Type B pancreatic cell (in vitro differentiated cells): ENCODE measurements around the gene CCND1. TPM values are rescaled to one million over a fixed set of nuclear protein-coding genes. Genes with fewer than 3 reads are reported as not detected.

Experiments used
- DNase-seq: peaks from one replicate; pipeline ENCODE4 v3.0.0; 2021; ENCODE audit warnings: mixed read lengths; ENCODE audit not compliant: unreplicated experiment; ENCODE audit errors: extremely low spot score
- H3K27ac Mint-ChIP-seq: 2 replicates; pipeline ENCODE4 v1.8.0; 2021; ENCODE audit warnings: mild to moderate bottlenecking, mixed read lengths
- H3K27me3 Mint-ChIP-seq: 2 replicates; pipeline ENCODE4 v1.8.0; 2021; ENCODE audit warnings: mixed read lengths
- H3K36me3 Mint-ChIP-seq: 2 replicates; pipeline ENCODE4 v1.8.0; 2021; ENCODE audit warnings: mixed read lengths
- H3K4me1 Mint-ChIP-seq: one replicate; pipeline ENCODE4 v1.8.0; 2021; ENCODE audit warnings: mixed read lengths; ENCODE audit not compliant: unreplicated experiment
- H3K4me3 Mint-ChIP-seq: 2 replicates; pipeline ENCODE4 v1.8.0; 2021; ENCODE audit warnings: mild to moderate bottlenecking, mixed read lengths
- H3K9me3 Mint-ChIP-seq: 2 replicates; pipeline ENCODE4 v1.8.0; 2021; ENCODE audit warnings: mixed read lengths
- CTCF ChIP-seq: fragments of 200-600 bp; sonication (generic); conservative IDR thresholded peaks from 2 replicates; pipeline ENCODE4 v1.5.0; 2021; ENCODE audit warnings: antibody characterized with exemption, mild to moderate bottlenecking
- total RNA-seq: library from RNA; stranded (reverse); gene quantifications from 2 replicates; pipeline ENCODE4 v1.2.1, GENCODE V29; 2021; ENCODE audit warnings: low replicate concordance

The CCND1 gene
- total RNA-seq, 1 donor from 2014 or later, result 299 TPM

DNA sequence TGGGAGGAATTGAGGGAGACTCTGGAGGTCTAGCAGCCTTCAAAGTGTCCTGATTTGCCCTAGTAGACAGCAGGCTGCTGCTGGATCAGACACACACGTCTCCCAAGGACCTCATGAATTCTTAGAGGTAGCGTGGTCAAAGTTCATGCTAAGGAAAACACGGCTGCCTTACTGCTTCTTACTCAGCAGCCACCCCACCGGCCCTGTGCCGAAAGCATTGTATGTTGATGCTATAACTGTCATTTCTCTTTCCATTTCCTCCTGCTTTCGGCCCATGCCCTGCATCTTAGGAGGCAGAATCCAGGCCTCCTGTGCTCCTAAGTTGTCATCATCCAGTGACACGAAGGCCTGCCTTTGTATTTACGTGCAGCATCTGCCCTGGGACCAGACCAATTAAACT is 10.5 kb upstream of the CCND1 start:
- no peaks in the 10 kb centered on the region for H3K9me3 Mint-ChIP-seq
- H3K4me3 Mint-ChIP-seq, result no peak overlapping the region
- no peak for TF ChIP-seq CTCF
- H3K4me1 Mint-ChIP-seq, result peaks cover 3% of the 10 kb centered on the region
- no peak overlapping the region for H3K27ac Mint-ChIP-seq
- no peak for DNase-seq
- no peaks in the 10 kb centered on the region for H3K36me3 Mint-ChIP-seq
- no peaks in the 10 kb centered on the region for H3K27me3 Mint-ChIP-seq

DNA sequence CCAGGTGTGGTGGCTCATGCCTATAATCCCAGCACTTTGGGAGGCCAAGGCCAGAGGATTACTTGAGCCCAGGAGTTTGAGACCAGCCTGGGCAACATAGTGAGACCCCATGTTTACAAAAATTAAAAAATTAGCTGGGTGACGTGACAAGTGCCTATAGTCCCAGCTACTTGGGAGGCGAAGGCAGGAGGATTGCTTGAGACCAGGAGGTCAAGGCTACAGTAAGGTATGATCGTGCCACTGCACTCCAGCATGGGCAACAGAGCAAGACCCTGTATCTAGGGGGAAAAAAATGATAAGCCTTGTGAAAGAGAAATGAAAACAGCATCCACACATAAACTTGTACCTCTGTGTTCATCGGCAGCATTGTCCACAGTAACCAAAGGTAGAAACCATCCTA is 8.1 kb upstream of the CCND1 start:
- Mint-ChIP-seq H3K9me3 (no peaks in the 10 kb centered on the region), H3K36me3 (no peaks in the 10 kb centered on the region), H3K4me1 (peaks cover 13% of the 10 kb centered on the region), H3K27me3 (peaks cover 3% of the 10 kb centered on the region), H3K27ac (no peak overlapping the region), H3K4me3 (no peak overlapping the region)
- no peak for TF ChIP-seq CTCF
- DNase-seq, result no peak

DNA sequence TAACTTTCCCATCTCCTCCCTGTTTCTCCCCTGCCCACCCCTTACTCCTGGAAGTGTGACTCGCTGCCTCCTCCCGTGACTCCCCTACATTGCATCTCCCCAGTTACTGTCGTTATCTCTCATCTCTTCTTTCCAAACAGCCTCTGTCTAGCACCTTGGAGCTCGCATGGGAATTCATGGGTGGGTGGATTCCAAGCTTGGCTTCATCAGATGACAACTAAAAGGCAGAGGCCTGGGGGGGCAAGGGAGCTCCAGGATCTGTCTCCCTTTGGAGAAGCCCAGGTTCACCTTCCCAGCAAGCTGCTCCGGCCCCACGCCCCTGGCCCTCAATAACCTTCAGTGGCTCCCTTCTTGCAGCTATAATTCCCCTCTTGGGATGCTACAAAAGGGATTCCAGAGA is 6.9 kb upstream of the CCND1 start:
- no peaks in the 10 kb centered on the region for H3K9me3 Mint-ChIP-seq
- peaks cover 3% of the 10 kb centered on the region for H3K27me3 Mint-ChIP-seq
- TF ChIP-seq CTCF, result no peak
- H3K4me3 Mint-ChIP-seq, result no peak overlapping the region
- DNase-seq, result no peak
- no peaks in the 10 kb centered on the region for H3K36me3 Mint-ChIP-seq
- H3K4me1 Mint-ChIP-seq, result peaks cover 13% of the 10 kb centered on the region
- no peak overlapping the region for H3K27ac Mint-ChIP-seq

- peaks cover 13% of the 10 kb centered on the region for H3K4me1 Mint-ChIP-seq
Observed at GRCh38 chr11:69634590-69634989, 6.4 kb upstream of the CCND1 start.

GRCh38 chr11:69635195-69635594 is 5.8 kb upstream of the CCND1 start:
- Mint-ChIP-seq H3K9me3 (no peaks in the 10 kb centered on the region), H3K4me1 (peaks cover 13% of the 10 kb centered on the region), H3K4me3 (no peak overlapping the region), H3K27ac (no peak overlapping the region), H3K27me3 (peaks cover 4% of the 10 kb centered on the region), H3K36me3 (no peaks in the 10 kb centered on the region)
- no peak for DNase-seq
- no peak for TF ChIP-seq CTCF

More at GRCh38 chr11:69634590-69634989, 6.4 kb upstream of the CCND1 start:
- H3K36me3 Mint-ChIP-seq, result no peaks in the 10 kb centered on the region
- no peaks in the 10 kb centered on the region for H3K9me3 Mint-ChIP-seq
- peaks cover 3% of the 10 kb centered on the region for H3K27me3 Mint-ChIP-seq
- TF ChIP-seq CTCF, result no peak
- no peak overlapping the region for H3K27ac Mint-ChIP-seq
- DNase-seq, result no peak
- H3K4me3 Mint-ChIP-seq, result no peak overlapping the region
